H1 (cell line): ENCODE results near the gene MRPS9. TPM values are rescaled to one million over a fixed set of nuclear protein-coding genes. Genes with fewer than 3 reads are reported as not detected.

Source experiments
- SRF ChIP-seq: IDR thresholded peaks from 2 replicates; pipeline ENCODE4 v1.6.1; 2011; ENCODE audit warnings: mild to moderate bottlenecking, low read depth, low read length, moderate library complexity
- TEAD4 ChIP-seq: IDR thresholded peaks from 2 replicates; pipeline ENCODE4 v1.6.1; 2012; ENCODE audit warnings: low read depth, low read length, inconsistent platforms, mixed read lengths
- polyA plus RNA-seq, 7 experiments: library from polyadenylated mRNA; depleted of rRNA in 3 of 7; stranded (reverse) in 5 of 7; unstranded in 2 of 7; fragments of >200 nt in 5 of 7; fragments of 200-250 nt in 2 of 7; gene quantifications; 1 replicate in 5 of 7; 2 replicates in 1 of 7; 4 replicates in 1 of 7; pipeline versions ENCODE4 v1.2.1 to v1.2.3, GENCODE V29; 2011 to 2013; ENCODE audit warnings: missing spikeins in 2 of 7, mixed read lengths in 2 of 7
- total RNA-seq: library from RNA; stranded (reverse); fragmentation: NEBNext Ultra II Directional; extraction: Animal tissue kit (Norgen Biotek cat#: 25700); gene quantifications from 2 replicates; pipeline ENCODE4 v1.2.1, GENCODE V29; 2021
- TF ChIP-seq, protein P1 (sequence below): fragments of 300-600 bp; sonication (generic); IDR thresholded peaks from 2 replicates; pipeline ENCODE4 v1.7.1; 2012; ENCODE audit warnings: low read length, moderate library complexity, mild to moderate bottlenecking, inconsistent platforms; ENCODE audit not compliant: insufficient replicate concordance

MRPS9 gene
- total and polyA plus RNA-seq, 2 of the 8 experiments (the other 6 are each of a cell fraction or from before 2014, with no cell fraction given) = 36.2 to 71.0 TPM

DNA sequence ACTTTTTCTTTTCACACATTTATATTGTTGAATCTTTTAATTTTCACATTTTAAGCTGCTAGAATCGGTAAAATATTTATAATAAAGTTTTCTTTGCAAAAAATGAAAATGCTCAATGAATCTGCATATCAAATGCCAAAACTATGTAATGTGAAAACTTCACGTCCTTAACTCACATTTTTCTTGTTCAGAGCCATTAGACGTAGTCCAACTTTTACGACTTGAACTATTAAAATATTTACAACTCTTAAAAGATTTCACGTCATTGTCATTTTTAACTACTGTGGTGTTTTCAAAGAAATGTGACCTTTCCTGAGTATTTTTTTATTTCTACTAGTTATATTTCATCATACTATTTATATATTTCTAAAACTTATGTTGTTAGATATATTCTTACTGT, 54.9 kb downstream of the MRPS9 start (continued):
- TF ChIP-seq, protein P1, sequence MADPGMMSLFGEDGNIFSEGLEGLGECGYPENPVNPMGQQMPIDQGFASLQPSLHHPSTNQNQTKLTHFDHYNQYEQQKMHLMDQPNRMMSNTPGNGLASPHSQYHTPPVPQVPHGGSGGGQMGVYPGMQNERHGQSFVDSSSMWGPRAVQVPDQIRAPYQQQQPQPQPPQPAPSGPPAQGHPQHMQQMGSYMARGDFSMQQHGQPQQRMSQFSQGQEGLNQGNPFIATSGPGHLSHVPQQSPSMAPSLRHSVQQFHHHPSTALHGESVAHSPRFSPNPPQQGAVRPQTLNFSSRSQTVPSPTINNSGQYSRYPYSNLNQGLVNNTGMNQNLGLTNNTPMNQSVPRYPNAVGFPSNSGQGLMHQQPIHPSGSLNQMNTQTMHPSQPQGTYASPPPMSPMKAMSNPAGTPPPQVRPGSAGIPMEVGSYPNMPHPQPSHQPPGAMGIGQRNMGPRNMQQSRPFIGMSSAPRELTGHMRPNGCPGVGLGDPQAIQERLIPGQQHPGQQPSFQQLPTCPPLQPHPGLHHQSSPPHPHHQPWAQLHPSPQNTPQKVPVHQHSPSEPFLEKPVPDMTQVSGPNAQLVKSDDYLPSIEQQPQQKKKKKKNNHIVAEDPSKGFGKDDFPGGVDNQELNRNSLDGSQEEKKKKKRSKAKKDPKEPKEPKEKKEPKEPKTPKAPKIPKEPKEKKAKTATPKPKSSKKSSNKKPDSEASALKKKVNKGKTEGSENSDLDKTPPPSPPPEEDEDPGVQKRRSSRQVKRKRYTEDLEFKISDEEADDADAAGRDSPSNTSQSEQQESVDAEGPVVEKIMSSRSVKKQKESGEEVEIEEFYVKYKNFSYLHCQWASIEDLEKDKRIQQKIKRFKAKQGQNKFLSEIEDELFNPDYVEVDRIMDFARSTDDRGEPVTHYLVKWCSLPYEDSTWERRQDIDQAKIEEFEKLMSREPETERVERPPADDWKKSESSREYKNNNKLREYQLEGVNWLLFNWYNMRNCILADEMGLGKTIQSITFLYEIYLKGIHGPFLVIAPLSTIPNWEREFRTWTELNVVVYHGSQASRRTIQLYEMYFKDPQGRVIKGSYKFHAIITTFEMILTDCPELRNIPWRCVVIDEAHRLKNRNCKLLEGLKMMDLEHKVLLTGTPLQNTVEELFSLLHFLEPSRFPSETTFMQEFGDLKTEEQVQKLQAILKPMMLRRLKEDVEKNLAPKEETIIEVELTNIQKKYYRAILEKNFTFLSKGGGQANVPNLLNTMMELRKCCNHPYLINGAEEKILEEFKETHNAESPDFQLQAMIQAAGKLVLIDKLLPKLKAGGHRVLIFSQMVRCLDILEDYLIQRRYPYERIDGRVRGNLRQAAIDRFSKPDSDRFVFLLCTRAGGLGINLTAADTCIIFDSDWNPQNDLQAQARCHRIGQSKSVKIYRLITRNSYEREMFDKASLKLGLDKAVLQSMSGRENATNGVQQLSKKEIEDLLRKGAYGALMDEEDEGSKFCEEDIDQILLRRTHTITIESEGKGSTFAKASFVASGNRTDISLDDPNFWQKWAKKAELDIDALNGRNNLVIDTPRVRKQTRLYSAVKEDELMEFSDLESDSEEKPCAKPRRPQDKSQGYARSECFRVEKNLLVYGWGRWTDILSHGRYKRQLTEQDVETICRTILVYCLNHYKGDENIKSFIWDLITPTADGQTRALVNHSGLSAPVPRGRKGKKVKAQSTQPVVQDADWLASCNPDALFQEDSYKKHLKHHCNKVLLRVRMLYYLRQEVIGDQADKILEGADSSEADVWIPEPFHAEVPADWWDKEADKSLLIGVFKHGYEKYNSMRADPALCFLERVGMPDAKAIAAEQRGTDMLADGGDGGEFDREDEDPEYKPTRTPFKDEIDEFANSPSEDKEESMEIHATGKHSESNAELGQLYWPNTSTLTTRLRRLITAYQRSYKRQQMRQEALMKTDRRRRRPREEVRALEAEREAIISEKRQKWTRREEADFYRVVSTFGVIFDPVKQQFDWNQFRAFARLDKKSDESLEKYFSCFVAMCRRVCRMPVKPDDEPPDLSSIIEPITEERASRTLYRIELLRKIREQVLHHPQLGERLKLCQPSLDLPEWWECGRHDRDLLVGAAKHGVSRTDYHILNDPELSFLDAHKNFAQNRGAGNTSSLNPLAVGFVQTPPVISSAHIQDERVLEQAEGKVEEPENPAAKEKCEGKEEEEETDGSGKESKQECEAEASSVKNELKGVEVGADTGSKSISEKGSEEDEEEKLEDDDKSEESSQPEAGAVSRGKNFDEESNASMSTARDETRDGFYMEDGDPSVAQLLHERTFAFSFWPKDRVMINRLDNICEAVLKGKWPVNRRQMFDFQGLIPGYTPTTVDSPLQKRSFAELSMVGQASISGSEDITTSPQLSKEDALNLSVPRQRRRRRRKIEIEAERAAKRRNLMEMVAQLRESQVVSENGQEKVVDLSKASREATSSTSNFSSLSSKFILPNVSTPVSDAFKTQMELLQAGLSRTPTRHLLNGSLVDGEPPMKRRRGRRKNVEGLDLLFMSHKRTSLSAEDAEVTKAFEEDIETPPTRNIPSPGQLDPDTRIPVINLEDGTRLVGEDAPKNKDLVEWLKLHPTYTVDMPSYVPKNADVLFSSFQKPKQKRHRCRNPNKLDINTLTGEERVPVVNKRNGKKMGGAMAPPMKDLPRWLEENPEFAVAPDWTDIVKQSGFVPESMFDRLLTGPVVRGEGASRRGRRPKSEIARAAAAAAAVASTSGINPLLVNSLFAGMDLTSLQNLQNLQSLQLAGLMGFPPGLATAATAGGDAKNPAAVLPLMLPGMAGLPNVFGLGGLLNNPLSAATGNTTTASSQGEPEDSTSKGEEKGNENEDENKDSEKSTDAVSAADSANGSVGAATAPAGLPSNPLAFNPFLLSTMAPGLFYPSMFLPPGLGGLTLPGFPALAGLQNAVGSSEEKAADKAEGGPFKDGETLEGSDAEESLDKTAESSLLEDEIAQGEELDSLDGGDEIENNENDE = no peak
- TF ChIP-seq SRF (no peak), TEAD4 (no peak)
